HG02981 (cell line): ENCODE results near the gene LRRC26.

Experiments used
- ATAC-seq: cut with Tn5 transposase; IDR thresholded peaks from one replicate; pipeline ENCODE4 v1.9.1; 2021; ENCODE audit warnings: mild to moderate bottlenecking, moderate library complexity; ENCODE audit not compliant: unreplicated experiment

Gene LRRC26

DNA sequence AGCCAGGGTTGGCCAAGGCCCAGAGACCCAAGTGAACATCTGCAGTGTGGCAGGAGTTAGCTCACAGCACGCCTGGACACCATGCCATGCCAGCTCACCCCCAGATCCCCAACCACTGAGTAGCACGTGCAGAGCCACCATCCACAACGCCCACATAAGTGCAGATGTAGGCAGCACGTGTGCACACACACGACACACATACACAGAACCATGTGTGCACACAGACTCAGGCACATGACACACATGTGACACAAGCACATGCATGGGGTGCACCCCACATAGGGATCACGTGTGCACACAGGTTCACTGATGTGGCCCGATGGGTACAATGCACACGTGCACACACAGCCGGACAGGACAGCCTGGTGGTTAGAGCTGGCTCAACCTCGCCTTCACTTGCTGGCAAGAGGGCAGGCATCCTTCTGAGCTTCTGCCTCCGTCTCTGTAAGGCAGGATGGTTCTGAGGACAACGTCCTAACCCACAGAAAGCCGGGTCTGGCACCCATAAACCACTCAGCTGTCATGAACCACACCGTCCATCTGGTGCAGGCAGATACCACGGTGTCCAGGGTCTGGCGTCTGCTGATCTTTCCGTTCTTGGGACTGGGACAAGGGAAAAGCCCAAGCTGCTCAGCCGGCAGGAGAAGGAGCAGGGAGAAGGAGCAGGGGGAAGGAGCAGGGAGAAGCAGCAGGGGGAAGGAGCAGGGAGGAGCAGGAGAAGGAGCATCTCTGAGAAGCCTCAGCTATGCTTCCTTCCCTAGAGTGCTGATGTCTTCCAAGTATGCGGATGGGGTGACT is 12.0 kb downstream of the LRRC26 start:
- no peak for ATAC-seq

DNA sequence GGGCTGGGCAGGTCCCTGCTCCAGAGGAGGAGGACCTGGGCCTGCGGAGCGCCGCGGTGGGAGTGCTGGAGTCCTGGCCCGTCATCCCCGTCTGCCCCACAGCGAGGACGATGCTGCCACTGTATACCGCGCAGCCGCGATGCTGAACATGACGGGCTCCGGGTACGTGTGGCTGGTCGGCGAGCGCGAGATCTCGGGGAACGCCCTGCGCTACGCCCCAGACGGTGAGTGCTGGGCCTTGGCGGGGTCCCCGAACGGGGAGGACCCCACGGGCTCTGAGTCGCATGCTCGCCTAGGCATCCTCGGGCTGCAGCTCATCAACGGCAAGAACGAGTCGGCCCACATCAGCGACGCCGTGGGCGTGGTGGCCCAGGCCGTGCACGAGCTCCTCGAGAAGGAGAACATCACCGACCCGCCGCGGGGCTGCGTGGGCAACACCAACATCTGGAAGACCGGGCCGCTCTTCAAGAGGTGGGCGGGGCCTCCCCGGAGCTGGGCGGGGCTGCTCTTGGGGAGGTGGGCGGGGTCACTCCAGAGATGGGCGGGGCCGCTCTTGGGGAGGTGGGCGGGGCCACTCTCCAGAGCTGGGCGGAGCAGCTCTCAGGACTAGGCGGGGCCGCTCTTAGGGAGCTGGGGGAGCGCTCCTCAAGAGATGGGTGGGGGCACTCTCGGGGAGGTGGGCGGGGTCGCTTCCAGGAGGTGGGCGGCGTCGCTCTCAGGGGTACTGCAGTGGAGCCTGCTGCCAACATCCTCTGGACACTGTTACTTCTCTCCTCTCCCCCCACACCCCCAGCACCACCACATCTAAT is 13.1 kb downstream of the LRRC26 start:
- ATAC-seq, result no peak

DNA sequence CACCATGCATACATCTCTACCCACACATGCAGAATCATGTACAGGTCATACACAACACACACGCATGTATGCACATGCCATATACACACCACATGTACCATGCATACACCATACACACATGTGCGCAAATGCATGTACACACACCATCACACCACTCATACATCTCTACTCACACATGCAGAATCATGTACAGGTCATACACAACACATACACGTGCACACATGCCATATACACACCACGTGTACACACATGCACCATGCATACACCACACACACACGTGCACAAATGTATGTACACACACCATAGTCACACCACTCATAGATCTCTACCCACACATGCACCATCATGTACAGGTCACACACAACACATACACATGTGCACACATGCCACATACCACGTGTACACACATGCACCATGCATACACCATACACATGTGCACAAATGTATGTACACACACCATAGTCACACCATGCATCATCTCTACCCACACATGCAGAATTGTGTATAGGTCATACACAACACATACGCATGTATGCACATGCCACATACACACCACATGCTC is 16.9 kb downstream of the LRRC26 start:
- ATAC-seq, result no peak

DNA sequence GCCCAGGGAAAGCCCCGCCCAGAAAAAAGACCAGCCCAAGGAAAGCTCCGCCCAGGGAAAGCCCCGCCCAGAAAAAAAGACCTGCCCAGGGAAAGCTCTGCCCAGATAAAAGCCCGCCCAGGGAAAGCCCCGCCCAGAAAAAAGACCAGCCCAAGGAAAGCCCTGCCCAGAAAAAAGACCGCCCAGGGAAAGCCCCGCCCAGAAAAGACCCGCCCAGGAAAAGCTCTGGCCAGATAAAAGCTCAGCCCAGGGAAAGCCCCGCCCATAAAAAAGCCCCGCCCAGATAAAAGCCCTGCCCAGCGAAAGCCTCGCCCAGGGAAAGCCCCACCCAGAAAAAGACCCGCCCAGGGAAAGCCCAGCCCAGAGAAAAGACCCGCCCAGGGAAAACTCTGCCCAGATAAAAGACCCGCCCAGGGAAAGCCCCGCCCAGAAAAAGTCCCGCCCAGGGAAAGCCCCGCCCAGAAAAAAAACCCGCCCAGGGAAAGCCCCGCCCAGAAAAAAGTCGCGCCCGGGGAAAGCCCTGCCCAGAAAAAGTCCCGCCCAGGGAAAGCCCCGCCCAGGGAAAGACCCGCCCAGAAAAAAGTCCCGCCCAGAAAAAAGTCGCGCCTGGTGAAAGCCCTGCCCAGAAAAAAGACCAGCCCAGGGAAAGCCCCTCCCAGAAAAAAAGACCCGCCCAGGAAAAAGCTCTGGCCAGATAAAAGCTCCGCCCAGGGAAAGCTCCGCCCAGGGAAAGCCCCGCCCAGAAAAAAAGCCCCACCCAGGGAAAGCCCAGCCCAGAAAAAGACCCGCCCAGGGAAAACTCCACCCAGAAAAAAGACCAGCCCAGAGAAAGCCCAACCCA is 19.0 kb downstream of the LRRC26 start:
- ATAC-seq, result peak; percentile 49

DNA sequence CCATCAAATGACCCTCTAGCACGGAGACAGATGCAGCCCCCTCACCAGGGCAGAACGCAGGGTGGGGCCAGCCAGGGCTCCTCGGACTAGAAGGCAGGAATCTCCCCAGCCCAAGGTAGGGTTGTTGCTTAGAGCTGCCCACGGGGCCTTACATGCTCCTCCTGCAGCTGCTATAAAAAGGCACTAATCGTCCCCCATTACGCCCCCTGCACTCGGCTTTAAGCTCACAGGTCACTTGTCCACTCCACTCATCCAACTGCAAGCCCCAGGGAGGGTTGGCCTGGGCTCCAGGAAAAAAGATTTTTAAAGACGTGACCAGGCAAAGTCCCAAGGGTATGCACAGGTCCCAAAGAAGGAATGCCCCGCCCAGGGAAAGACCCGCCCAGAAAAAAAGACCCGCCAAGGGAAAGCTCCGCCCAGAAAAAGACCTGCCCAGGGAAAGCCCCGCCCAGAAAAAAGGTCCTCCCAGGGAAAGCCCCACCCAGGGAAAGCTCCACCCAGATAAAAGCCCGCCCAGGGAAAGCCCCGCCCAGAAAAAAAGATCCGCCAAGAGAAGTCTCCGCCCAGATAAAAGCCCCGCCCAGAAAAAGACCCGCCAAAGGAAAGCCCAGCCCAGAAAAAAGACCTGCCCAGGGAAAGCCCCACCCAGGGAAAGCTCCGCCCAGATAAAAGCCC is 19.8 kb downstream of the LRRC26 start:
- peak; percentile 31 for ATAC-seq

DNA sequence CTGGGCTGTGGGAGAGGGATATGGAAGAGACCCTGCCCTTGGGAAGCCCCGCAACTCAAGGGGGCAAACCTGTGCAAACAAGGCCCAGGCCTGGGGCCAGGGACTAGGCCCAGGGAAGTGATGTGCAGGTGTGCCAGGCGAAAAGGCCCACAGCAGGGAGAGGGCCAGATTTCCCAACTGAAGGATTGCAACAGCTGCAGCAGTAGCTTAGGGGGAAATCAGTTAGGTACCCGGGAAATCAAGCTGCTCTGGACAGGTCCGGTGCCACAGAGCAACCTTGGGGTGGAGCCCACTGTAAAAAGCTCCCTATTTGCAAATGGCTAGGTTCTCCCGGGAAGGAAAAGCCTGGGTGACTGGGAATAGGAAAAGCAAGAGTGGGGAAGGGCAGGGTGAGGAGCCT is 20.5 kb downstream of the LRRC26 start:
- ATAC-seq, result no peak

DNA sequence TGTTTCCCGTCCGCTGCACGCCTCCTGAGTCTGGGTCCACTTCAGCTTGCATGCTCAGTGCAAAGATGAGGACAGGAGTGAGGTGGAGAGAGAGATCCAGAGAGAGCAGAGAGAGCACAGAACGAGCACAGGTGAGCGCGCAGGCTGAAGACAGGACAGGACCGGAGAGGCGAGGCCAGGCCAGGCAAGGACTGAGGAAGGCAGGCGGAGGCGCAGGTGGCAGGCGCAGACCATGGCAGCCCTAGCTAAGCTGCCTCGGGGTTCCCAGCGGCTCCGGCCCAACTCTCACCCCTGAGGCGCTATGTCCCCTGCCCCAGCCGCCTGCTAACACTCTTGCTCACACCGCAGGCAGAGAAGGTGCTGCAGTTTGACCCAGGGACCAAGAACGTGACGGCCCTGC is 21.2 kb downstream of the LRRC26 start:
- no peak for ATAC-seq

DNA sequence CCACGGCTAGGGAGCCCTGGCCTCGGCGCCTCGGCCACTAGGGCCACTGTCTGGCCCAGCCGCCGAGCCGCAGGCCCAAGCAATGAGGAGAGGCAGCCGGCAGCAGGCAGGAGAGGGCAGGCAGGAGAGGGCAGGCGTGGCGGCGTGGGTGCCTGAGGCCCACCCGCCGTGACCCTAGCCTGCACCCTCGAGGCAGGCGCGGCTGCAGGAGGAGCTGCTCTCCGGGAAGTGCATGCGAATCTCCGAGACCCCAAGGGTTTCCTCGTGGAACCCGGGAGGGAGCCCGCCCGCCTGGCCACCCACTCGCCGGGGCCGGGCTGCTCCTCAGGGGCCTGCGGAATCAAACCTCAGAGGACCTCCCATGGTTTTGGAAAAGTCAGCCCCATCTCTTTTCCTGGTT is 21.6 kb downstream of the LRRC26 start:
- no peak for ATAC-seq

DNA sequence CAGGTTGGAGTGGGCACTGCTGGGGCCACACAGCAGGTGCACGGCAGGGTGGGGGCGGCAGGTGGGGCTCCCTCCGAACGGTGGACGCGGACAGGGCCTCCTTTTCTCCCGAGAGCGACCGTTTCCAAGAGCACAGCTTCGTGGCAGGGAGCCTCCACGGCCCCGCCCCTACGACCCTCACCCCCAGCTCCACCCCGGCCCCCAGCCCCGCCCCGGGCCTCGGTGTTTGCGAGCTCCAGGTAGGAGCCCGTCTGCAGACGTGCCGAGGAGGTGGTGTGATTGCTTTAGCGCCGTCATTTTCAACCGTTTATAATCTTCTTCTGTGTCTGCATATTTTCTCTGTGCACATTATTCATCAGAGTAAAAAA is 22.1 kb downstream of the LRRC26 start:
- no peak for ATAC-seq

DNA sequence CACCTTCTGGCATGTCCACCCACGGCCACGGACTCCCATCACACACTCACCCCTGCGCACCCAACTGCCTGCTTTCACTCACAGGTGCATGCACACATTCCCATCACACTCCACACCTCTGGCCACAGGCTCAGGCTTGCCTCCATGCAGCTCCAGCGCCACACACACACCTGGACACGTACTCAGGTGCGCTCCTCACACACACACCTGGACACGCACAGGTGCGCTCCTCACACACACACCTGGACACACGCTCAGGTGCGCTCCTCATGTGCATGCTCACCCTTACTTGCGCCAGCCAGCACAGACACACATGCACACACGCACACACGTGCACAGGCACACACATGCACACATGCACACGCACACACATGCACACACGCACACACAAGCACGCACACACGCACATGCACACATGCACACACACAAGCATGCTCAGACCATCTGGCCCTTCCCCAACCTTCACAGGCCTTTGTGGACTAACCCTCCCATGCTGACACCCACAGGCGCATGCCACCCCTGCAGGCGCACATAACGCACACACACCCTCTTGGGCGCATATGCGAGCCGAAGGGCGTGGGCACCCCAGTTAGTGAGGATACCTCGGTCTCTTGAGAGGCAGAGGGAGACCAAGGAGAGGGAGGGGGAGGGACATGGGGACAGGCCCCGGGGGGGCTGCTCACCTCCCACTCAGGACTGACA is 22.6 kb downstream of the LRRC26 start:
- no peak for ATAC-seq

DNA sequence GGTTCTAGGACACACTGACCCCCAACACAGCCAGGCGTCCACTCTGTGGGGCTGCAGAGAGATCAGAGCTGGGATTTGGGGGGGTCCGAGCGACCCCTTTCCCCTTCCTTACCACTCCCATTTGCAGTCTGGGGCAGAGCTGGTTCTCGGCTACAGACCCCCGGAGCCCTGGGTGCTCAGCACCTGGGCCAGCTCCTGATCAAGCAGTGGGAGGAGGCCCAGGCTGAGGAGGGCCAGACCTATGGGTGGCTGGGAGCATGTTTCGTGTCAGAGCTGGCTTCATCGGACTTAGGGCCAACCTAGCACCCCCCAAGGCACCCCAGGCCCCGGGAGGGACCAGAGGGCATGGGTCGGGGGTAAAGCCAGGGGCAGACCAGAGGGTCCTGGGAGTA is 23.3 kb downstream of the LRRC26 start:
- no peak for ATAC-seq

DNA sequence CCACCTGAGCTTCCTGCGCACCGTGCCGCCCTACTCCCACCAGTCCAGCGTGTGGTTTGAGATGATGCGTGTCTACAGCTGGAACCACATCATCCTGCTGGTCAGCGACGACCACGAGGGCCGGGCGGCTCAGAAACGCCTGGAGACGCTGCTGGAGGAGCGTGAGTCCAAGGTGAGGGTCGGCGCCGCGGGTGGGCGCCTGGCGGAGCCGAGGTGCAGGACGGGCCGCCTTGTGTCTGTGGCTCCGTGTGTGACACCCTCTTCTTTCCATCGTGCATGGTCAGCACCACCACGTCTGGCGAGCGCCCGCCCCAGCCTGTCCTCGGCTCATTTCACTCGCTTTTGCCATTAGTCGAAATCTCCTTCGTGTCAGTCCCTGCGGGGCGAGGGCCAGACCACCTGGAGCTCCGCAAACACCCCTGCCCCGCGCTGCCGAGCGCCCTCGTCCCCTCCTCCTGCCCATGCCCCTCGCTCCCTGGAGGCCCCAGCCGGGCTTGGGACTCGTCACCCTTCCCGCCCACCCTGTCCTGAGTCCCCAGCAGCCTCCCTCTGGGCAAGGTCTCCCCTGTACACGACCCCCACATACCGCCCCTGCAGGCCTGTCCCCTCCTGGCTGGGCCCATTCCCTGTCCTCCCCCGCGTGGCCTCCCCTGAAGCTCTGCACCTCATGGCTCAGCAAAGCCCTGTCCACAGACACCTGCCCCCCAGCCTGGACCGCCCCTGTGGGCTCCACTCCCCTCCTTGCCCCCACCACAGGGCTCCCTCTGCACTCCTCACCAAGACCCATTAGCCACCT is 23.9 kb downstream of the LRRC26 start:
- no peak for ATAC-seq

DNA sequence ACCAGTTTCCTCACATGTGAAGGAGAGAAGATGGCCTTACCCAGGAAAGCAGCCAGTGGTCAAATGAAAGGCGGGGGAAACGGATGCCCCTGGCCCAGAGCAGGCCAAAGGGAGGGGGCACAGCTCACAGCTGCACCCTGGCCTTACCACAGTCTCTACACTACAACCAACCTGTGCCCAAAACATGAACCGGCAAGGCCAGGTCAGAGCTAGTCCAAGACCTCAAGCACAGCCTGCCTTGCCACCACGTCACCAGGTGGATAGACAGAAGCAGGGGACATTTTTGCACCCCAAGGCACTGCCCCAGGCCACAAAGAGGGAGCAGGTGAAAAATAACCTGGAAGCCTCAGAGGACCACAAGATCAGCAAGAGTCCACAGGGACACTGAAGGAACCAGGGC is 26.4 kb downstream of the LRRC26 start:
- ATAC-seq, result no peak

DNA sequence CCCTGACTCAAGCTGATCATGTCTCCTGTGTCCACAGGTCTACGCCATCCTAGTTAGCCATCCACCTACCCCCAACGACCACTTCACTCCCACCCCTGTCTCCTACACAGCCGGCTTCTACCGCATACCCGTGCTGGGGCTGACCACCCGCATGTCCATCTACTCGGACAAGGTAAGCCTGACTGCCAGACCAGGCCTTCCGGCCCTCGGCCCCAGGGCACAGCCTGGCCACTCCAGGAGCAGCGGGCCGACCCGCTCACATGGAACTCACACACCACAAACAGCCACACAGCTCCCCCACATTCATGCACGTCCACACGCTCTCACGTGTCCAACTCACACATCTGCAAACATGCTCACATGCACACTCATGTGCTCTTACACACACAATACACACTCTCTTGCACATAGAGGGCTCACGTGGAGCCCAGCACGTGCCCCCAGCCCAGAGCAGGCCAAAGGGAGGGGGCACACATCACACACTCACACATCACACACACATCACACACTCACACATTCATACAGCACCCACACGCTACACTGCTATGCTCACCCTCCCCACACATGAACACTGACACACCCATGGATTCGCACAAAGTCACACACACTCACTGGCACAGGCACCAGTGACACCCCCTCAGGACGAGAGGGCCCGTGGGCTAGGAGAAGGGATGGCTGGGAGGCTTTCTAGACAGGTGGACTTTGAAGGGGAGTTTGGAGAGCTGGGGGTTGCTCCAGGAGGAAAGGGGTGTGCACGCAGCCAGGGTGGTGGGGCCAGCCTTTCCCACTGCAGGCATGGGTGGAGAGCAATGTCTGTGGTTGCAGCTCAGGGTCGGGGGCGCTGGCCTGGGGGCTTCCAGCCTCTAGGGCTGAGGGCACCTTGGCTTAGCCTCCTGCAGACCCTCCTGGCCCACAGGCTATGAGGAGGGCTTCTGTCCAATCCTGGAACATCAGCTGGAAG is 27.6 kb downstream of the LRRC26 start:
- ATAC-seq, result no peak

DNA sequence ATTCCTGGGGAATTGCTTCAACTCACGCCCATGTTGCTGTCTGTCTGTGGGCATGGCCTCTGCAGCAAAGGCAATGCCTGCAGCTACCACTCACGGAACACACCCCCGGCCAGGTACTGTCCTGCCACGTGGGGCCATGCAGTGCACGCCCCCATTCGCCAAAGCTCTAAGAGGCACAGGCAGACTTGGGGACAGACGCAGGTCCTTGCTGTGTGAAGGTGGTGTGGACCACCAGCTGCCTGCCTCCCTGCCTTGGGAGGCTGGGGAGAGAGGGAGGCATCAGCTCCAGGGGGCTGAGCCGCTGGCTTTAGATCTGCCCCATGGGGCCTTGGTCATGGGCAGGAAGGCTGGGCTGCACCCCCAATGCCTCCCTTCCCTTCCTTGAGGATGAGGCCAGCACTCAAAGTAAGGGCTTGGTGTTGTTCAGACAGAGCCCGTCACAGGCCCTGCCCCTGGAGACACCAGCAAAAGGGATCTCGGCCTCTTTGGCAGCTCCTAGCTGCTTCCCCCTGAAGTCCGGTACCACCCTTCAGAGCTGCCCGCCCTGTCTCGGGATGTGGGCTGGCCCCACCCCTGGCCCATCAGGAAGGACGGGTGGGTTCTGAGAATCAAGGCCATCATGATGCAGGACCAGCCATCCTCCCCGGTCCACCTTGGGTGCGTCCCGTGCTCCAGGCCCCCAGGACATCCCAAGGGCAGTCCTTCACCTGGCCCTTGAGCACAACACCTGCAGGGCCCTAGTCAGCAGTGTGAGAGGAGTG is 28.6 kb downstream of the LRRC26 start:
- ATAC-seq, result no peak

DNA sequence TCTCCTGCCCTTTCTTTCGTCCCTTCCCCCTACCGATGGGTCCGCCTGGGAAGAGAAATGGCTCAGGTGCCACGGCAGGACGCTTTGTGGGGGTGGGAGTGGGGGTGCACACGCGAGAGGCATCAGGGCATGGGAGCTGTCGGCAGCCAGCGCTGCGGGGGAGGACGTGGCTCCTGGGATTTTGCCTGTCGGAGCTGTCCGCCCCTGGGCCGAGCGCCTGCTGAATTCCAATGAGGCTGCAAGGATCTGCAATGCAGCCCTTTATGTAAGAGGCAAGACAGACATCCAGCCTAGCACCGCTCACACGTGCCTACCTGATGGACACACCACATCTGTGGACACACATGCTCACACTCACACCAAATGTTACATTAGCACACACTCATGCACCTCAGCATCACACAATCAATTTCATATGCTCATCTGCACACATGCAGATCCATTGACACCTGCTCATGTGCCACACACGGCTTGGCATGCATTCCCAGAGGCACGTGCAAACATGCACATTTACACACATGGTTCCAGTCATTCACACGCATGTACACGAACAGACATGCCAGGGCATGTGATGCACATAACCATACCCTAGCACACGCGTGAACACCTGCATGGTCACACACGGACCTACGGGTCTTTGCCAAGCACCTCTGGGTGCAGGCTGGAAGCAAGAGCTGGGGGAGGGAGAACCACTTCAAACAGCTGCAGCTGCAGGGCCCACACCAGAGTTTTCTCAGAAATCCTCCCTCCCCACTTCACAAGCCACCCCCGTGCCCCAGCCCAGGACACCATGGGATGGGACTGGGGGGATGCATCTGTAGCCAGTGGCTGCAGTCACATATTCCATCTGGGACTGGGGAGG is 29.5 kb downstream of the LRRC26 start:
- ATAC-seq, result no peak
